Activated T-cell treated with anti-CD3 and anti-CD28 coated beads for 1 hour (primary cell): ENCODE measurements around the gene ZNF428.
A peak's percentile ranks its signal among the peaks of the same experiment; 100 is the strongest.
"Not testable (repeated sequence)": the region's sequence is repeated elsewhere in the genome, so short reads cannot be mapped to it uniquely, and the experiment has no call there.

Experiments
- DNase-seq: peaks from one replicate; pipeline ENCODE4 v3.0.0-alpha.2; 2020; ENCODE audit warnings: low read depth

ZNF428 gene

DNA sequence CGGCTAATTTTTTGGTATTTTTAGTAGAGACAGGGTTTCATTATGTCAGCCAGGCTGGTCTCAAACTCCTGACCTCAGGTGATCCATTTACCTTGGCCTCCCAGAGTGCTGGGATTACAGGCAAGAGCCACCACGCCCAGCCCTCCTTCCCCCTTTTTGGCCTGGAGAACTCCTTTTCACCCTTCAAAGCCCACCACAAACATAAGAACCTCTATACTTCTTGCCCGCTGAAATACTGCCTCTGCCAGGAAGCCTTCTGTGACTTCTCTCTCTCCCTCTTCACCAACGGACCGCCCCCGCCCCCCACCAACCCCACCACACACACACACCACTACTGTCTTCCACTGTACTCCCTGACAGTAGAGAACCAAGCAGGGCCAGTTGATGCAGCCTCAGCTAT, 2.5 kb downstream of the ZNF428 start:
- no peak for DNase-seq

DNA sequence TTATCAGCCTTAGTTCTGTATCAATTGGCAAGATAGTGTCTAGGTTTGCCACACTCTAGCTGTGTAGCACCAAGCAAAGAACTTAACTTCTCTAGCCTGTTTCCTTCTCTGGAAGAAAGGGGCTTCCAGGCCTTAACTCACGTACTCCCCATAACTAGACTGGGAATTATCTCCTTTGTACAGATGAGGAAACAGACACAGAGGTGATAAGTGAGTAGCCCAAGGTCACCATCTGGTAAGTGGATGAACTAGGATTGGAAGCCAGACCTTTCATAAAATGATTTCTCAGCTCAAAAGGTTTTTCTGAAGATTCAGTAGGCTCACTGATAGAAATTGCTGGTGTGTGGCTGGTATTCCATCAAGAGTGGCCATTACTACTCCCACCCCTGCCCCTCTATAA, 3.1 kb downstream of the ZNF428 start:
- no peak for DNase-seq

DNA sequence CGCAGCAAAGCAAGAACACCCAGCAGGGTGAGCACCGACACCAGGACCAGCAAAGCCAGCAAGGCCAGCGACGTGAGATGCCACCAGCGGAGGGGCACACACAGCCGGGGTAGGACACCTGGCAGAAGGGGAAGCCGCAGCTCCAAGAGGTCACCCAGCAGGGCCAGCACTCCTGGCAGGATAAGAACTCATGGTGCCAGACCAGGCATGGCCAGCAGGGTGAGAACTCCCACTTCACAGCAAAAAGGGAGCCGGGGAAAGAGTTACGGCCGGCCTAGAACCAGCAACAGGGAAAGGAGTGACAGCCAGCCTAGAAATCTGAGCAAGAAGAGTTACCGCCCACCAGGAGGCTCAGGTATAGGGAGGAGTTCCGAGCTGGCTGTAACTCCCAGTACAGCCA, 7.1 kb downstream of the ZNF428 start:
- DNase-seq: no peak

DNA sequence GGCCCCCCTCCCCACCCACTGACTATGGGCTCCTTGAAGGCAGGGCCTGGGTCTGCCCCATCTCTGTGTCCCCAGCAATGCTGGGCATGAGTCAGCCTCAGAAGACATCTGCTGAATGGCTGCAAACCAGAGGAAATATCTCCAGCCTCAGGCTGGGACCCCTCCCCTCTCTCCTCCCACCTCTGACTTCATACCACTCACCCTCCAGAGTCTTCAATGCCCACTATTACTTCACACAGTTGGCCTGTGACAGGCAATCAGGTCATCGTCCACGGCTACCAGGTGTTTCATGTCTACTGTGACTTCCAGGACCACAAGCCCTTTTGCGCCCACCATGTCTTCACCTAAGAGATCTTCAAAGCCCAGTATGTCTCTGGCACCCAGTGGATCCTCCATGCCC, 7.6 kb downstream of the ZNF428 start, which contains the start of gene SRRM5:
Gene SRRM5 (plus strand): TSS at position 301 of the 400 bp plus-strand sequence. CDS start 34 bp downstream, at position 335.
- DNase-seq: no peak

GRCh38 chr19:43610493-43610892, 8.9 kb downstream of the ZNF428 start:
- DNase-seq: no peak

DNA sequence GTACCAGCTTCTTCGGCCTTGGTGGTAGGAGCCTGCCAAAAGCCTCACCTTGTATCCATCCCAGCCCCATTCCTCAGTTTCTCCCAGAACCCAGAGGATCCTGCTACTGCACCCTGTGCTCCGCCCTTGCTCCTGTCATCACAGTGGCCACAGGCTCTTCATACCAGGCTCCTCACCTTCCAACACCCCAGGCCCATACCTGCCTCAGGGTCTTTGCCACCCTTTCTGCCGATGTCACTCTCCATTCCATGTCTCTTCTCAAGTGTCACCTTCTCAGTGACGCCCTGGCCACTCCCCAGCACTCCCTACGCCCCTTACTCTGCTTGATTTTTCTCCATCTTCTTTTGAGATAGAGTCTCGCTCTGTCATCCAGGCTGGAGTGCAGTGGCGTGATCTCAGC, 9.6 kb downstream of the ZNF428 start:
- no peak for DNase-seq

DNA sequence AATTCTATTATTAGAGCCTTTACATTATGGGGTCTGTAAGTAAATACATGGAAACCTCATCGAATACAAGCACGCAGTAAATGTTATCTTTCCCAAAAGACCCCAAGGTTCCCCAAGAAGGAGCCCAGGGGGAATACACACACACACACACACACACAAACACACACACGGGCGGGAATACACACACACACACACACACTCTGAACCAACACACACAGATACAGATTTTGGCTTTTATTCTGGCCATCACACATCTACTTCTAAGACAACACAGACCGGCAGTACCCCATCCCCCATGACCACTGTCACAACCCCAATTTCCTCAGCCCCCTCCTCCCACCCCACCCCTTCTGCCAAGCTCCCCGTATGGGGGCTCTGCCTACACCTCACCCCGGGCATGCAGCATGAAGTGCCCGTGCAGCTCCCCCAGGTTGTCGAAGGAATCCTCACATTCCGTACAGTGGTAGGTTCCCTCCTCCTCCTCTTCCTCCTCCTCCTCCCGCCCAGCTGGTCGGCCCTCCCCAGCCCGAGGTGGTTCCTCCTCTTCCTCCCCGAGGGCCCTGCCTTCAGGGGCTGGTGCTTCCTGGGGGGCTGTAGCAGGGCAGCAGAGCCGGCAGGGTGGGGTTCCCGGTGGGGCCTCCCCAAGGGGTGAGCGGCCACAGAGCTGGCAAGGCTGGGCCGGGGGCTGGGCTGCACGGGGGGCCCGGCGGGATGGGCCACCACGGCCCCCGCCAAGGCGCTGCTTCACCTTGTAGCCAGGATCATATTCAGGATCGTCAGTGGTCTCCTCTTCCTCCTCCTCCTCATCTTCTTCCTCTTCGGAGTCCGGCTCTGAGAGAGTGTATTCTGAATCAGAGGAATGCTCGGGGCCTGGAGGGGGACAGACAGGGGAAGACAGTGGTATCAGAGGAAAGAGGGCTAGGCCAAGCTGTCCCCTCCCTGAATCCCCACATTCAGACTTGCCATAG, 11.9 kb downstream of the ZNF428 start:
- no peak for DNase-seq

DNA sequence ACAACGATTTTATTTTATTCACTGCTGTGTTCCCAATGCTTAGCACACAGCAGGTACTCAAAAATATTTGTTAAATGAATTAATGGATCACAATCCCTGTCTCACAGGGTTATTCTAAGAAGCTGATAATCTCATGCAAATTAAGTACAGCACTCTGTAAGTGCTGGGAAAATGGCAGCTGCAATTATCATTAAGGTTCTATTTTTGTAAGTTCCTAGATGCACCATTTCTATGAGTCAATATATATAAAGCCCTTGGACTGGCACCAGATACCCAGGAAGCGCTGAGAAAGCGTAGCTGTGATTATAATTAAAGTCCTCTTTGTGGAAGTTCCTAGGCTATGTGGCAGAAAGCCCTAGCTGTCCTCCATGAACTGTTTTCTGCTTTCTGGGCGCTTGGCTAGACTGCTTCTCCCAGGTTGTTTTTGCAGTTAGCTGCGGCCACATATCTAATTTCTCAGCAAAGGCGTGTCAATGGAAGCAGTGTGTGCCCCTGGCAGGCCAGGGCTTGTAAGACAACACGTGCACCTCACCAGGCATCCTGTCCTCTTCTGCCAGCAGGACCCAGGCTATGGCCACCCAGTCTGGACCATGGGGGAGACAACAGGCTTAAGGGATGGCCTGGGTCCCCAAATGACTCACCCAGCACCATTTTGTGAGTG, 12.7 kb downstream of the ZNF428 start:
- DNase-seq: no peak

- DNase-seq: no peak
Observed at GRCh38 chr19:43605875-43606568, 13.4 kb downstream of the ZNF428 start.

DNA sequence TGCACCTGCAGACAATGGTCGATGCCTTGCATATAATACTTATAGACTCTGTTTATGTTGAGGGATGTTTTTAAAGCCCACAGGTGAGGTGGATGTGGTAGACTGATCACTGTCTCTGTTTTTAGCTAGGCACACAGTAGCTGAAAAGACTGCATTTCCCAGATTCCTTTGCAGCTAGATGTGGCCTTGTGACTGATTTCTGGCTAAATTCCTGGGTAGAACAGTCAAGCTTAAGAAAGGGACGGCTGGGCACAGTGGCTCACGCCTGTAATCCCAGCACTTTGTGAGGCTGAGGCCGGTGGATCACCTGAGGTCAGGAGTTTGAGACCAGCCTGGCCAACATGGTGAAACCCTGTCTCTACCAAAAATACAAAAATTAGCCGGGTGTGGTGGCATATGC, 19.1 kb downstream of the ZNF428 start:
- not testable (repeated sequence) for DNase-seq

GRCh38 chr19:43599635-43600295, 19.7 kb downstream of the ZNF428 start:
- no peak for DNase-seq

DNA sequence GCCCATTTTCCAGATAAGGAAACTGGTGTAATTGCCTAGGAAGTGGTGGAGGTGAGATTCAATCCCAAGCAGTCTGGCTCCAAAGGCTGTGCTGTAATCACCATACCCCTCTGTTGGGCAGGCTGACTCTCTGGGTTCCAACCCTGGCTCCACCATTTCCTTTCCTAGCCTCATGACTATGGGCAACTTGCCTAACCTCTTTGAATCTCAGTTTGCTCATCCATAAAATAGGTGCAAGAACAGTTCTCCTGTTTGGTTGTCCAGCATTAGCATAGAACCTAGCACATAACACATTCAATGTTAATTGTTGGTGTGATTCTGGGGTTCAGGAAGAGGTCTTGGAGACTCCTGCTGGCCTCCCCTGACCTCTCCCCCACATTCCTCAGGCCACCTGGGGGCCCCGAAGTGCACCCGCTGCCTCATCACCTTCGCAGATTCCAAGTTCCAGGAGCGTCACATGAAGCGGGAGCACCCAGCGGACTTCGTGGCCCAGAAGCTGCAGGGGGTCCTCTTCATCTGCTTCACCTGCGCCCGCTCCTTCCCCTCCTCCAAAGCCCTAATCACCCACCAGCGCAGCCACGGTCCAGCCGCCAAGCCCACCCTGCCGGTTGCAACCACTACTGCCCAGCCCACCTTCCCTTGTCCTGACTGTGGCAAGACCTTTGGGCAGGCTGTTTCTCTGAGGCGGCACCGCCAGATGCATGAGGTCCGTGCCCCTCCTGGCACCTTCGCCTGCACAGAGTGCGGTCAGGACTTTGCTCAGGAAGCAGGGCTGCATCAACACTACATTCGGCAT, 20.8 kb downstream of the ZNF428 start:
- no peak for DNase-seq

DNA sequence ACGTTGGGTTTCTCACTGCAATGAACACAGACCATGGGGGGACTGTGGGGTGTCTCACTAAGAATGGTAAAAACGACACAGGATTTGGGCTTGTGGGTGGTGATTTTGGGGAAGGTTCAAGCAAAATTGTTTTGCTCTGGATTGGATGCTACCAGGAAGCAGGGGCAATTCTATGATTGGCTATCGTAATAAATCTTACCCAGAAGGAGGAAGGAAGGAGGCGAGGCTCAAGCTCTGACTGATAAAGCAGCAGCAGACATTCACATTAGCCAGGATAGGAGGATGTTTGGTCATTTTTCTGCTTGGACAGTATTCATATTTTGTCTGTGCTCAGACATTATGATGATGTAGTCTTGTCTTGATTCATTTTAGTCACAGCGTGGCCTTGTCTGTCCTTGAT, 21.6 kb downstream of the ZNF428 start:
- DNase-seq: no peak

DNA sequence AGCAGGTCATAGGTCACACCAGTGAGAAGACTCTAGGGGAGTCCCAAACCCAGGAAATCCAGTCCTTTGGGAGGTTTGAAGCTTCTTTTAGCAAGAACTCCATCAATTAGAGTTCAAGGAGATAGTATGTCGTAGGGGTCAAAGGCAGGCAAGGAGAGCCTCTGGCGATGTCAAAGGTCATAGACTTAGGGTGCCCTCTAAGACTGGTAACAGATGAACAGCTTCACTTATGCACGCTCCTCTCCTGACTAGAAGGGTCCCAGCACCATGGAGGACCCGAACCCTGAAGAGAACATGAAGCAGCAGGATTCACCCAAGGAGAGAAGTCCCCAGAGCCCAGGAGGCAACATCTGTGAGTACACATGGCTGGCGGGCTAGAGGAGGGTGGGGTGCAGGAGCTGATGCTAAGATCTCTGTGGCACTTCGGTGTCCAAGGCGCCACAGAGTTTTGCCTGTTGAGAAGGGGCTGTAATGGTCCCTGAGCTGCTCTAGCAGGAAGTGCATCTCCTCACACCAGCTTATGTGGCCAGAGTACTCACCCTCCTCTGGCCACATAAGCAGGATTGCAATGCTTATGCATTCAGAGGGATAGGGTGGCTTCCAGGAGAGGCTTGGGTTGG, 22.5 kb downstream of the ZNF428 start:
- no peak for DNase-seq

GRCh38 chr19:43595999-43596841, 23.2 kb downstream of the ZNF428 start, which contains the start of the genes IRGQ and ZNF576:
IRGQ (minus strand) TSS chr19:43596134; CDS start chr19:43595338, 796 bp downstream.
ZNF576 (plus strand) TSS chr19:43596595; CDS start chr19:43597109, 514 bp downstream.
- peak; percentile 100 for DNase-seq

- no peak for DNase-seq
Observed at GRCh38 chr19:43595605-43595998, 23.8 kb downstream of the ZNF428 start.

GRCh38 chr19:43594710-43595604, 24.5 kb downstream of the ZNF428 start:
- DNase-seq: peak; percentile 54

DNA sequence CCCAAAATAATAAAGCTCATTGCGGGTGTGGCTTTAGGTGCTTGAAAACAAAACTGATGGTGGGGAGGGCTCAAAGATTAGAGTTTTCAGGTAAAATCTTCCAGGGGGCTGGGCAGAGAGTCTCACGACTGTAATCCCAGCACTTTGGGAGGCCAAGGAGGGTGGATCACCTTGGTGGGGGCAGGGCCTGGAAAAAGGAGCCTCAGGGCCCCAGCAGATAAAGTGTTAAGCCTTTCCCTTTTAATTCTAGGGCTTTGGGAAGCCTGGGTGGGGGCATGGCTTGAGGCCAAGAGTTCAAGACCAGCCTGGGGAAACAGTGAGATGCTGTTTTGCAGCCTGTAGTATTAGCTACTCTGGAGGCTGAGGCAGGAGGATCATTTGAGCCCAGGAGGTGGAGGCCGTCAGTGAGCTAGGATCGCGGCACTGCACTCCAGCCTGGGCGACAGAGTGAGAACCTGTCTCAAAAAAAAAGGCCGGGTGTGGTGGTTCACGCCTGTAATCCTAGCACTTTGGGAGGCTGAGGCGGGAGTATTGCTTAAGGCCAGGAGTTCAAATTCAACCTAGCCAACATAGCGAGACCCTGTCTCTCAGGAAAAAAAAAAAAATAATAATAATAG, 25.2 kb downstream of the ZNF428 start:
- no peak for DNase-seq
